Testis (tissue), 3 donors: ENCODE data around the gene PLOD2. TPM values are rescaled to one million over a fixed set of nuclear protein-coding genes. Genes with fewer than 3 reads are reported as not detected.

Experiments used
- DNase-seq: peaks from one replicate; pipeline ENCODE4 v3.0.0-alpha.2; 2019
- H3K27ac ChIP-seq, 2 donors: fragments of 200-600 bp; sonication (generic); one replicate each; pipeline ENCODE4 v1.5.1; 2019
- H3K27me3 ChIP-seq: fragments of 200-600 bp; sonication (generic); one replicate; pipeline ENCODE4 v1.5.1; 2019
- H3K36me3 ChIP-seq: fragments of 200-600 bp; sonication (generic); one replicate; pipeline ENCODE4 v1.5.1; 2017; ENCODE audit warnings: low read depth; ENCODE audit errors: missing control alignments
- H3K4me1 ChIP-seq: fragments of 200-600 bp; sonication (generic); one replicate; pipeline ENCODE4 v1.5.1; 2019
- H3K4me3 ChIP-seq, 2 donors: fragments of 200-600 bp; sonication (generic); one replicate each; pipeline ENCODE4 v1.5.1; 2017 to 2019
- H3K9me3 ChIP-seq: fragments of 200-600 bp; sonication (generic); one replicate; pipeline ENCODE4 v1.5.1; 2017
- CTCF ChIP-seq, 3 experiments: fragments of 450-650 bp in 2 of 3; fragments of 200-600 bp in 1 of 3; sonication (generic) in 1 of 3; IDR thresholded peaks; one replicate each; pipeline ENCODE4 v1.5.1; 2016 to 2019; ENCODE audit warnings: antibody characterized with exemption in 3 of 3, mild to moderate bottlenecking in 2 of 3, moderate library complexity in 1 of 3
- POLR2A ChIP-seq: fragments of 450-650 bp; IDR thresholded peaks from one replicate; pipeline ENCODE4 v1.6.1; 2017; ENCODE audit warnings: antibody characterized with exemption, mild to moderate bottlenecking, moderate library complexity
- WGBS, 2 donors: methylation state at CpG; one replicate each; pipeline ENCODE4 v1.1.5; 2018; 5-methylcytosine and 5-hydroxymethylcytosine counted together
- intact Hi-C: fragments of 100-400 bp; cut with DNase I; formaldehyde crosslinking; loops from one replicate; pipeline ENCODE4 v1.15.1; 2023; ENCODE audit warnings: low total_unique reads
- polyA plus RNA-seq: library from polyadenylated mRNA; stranded (reverse); fragments of 350-450 nt; fragmentation: Illumina TruSeq; extraction: RNeasy Lipid Tissue Mini Kit (QIAGEN cat#74804); gene quantifications from one replicate; pipeline ENCODE4 v1.2.3, GENCODE V29; 2014; ENCODE audit warnings: low read depth, low replicate concordance; ENCODE audit not compliant: insufficient read depth
- total RNA-seq, 2 donors: library from RNA; depleted of rRNA; stranded (reverse); fragments of >200 nt; gene quantifications; one replicate each; pipeline ENCODE4 v1.2.3, GENCODE V29; 2016

PLOD2 gene
- total and polyA plus RNA-seq, 3 donors from 2014 or later, result 9.9 to 20.9 (median 13.4) TPM

DNA sequence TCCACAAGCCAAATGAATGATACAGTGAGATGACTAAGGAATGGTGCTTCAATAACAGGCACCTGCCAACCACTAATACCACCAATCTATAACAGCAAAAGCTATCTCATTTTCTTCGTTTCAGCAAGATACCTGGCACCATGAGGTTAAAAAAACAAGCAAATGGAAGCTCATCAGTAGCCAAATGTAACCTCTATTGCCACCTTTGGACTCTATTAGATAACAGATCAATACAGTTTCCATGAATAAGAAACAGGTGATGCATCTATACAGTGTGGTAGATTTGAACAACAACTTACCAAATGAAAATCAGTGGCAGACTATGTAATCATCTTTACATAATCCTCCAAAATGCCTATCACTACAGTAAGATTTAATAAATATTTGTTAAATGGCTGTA lies 32.8 kb downstream of the PLOD2 start:
- TF ChIP-seq POLR2A, result no peak
- no peak for TF ChIP-seq CTCF (IDR thresholded peaks at IDR 0.05)
- H3K27me3 ChIP-seq, result no peaks in the 10 kb centered on the region
- WGBS, 2 donors, result 86 to 92% methylated on average over 1 of the region's 1 CpG
- H3K4me1 ChIP-seq, result no peaks in the 10 kb centered on the region
- intact Hi-C loops, result no loop called here
- no peaks in the 10 kb centered on the region for H3K9me3 ChIP-seq
- H3K27ac ChIP-seq, result no peak overlapping the region
- no peak for DNase-seq
- H3K36me3 ChIP-seq, result no peaks in the 10 kb centered on the region
- H3K4me3 ChIP-seq, result no peak overlapping the region

- intact Hi-C loops, result no loop called here
- DNase-seq, result no peak
- Histone ChIP-seq H3K9me3 (no peaks in the 10 kb centered on the region), H3K36me3 (no peaks in the 10 kb centered on the region), H3K4me1 (no peaks in the 10 kb centered on the region), H3K4me3 (no peak overlapping the region), H3K27ac (no peak overlapping the region), H3K27me3 (no peaks in the 10 kb centered on the region)
- no peak for TF ChIP-seq POLR2A
- TF ChIP-seq CTCF (IDR thresholded peaks at IDR 0.05), result no peak
These were observed 35.0 kb downstream of the PLOD2 start for GRCh38 chr3:146125951-146126350.

GRCh38 chr3:146124126-146124801 lies 36.7 kb downstream of the PLOD2 start:
- 82% methylated on average over 6 of the region's 6 CpGs for WGBS, 2 donors
- intact Hi-C loops, result no loop called here
- Histone ChIP-seq H3K36me3 (no peaks in the 10 kb centered on the region), H3K27ac (no peak overlapping the region), H3K4me1 (no peaks in the 10 kb centered on the region), H3K9me3 (no peaks in the 10 kb centered on the region), H3K4me3 (no peak overlapping the region), H3K27me3 (no peaks in the 10 kb centered on the region)
- no peak for DNase-seq
- TF ChIP-seq CTCF (IDR thresholded peaks at IDR 0.05) (no peak), POLR2A (no peak)

DNA sequence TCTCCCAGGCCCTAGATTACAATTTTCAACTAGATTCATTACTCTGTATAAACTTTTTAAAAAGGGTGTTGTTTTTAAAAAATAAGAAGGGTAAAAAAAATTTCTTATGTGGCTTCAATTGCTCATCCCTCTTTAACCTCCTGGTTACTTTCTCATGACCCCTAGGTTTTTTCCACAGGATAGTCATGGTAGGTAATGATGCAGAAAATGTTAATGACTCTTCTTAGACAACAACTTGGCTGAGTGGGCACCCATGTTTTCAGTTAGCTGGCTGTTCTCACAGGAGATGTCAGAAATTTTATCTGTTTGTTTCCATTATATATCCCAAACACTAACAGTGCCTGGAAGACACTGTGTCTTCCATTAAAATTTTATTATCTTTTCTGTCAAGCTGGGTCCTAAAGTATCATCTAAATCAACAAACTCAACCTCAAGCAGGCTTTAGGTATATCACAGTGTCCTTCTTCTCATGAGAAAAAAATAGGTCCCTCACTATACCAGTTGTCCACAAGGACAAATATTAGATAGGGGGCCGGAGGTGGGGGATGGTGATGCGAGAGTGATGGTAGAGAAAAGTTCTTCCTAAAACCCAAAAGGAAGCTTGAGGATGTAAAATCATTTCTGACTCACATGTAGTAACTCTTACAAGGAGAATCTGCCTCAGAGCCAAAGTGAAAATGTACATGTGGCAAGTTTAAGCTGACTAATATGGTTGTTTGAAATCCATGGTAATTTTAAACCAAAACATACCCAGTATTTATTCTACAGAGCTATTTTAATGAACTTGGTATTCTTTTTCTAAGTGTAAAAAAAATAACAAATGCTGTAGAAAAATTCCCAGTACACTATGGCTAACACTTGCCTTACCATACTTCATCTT lies 43.3 kb downstream of the PLOD2 start:
- no peaks in the 10 kb centered on the region for H3K4me1 ChIP-seq
- no peak for DNase-seq
- no peaks in the 10 kb centered on the region for H3K27me3 ChIP-seq
- intact Hi-C loops, result no loop called here
- TF ChIP-seq CTCF (IDR thresholded peaks at IDR 0.05) (no peak), POLR2A (no peak)
- no peak overlapping the region for H3K27ac ChIP-seq
- H3K36me3 ChIP-seq, result no peaks in the 10 kb centered on the region
- H3K4me3 ChIP-seq, result no peak overlapping the region
- no peaks in the 10 kb centered on the region for H3K9me3 ChIP-seq
- 92 to 98% methylated on average over 2 of the region's 2 CpGs for WGBS, 2 donors
